NCI-H187 (cell line): ENCODE data around the gene NYAP2.

Experiments
- DNase-seq, 2 experiments: peaks; one replicate each; lab custom pipeline; 2025; lab: John Stamatoyannopoulos, UW

NYAP2 gene

DNA sequence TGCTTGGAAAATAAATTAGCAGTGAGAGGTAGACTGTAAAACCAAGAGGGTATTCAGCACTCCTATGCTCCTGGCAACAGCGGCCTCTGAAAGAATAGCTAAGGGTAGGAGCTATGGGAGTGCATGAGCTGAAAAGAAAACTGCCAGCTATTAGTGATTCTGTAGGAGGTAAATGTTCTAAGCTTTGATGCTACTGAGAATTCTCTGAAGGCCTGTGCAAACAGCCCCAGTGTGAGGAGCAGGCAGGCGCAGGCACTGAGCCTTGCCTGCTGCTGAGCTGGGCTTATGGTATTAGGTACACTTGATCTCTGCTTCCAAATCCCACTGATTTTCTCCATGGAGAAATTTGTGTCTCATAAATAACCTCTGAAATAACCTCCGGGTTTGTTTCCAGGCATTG, 86.7 kb downstream of the NYAP2 start:
- DNase-seq = no peak

DNA sequence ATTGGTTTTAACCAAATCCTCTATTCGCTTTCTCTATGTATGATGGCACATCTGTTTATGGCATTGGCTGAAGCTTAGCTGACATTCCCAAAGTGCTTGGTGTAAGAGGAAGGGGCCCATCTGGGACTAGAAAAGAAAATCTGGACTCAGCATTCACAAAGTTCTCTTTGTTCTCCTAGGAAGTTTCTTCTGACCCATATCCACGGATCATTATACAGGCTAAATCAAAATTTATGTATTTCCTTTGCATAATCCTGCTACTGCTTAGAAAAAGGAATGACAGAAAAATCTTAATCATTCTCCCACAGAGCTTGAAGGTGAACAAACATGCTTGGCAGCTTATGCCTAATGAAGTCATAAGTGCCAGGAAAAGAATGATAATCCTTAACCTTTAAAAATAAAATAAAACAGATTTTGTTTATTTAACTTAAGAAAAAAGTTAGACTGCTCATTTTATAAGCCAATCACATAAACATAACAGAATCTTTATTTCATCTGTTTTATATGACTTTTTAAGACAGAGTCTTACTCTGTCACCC, 88.4 kb downstream of the NYAP2 start:
- no peak for DNase-seq

- DNase-seq = no peak
These were observed 89.2 kb downstream of the NYAP2 start for GRCh38 chr2:225488743-225489142.

- no peak for DNase-seq
These were observed 94.0 kb downstream of the NYAP2 start for GRCh38 chr2:225493420-225494099.

- no peak for DNase-seq
These were observed 94.6 kb downstream of the NYAP2 start for GRCh38 chr2:225494100-225494459.

DNA sequence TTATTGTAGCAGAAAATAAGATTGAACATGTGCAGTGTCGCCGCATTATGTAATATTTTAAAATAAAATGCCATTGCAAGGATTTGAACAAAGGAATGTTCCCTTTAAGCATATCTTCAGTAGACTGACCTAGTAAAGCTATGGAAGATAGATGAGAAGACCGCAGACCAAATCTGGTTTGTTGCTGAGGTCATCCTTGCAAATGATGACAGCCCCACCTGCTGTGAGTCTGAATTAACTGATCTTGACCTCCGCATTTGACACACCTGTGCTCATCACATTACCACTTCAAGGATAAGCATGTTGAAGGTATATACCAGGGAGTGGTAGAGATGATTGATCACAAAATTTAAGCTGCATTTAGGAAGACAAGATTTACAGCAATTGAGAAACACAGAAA, 96.2 kb downstream of the NYAP2 start:
- no peak for DNase-seq

DNA sequence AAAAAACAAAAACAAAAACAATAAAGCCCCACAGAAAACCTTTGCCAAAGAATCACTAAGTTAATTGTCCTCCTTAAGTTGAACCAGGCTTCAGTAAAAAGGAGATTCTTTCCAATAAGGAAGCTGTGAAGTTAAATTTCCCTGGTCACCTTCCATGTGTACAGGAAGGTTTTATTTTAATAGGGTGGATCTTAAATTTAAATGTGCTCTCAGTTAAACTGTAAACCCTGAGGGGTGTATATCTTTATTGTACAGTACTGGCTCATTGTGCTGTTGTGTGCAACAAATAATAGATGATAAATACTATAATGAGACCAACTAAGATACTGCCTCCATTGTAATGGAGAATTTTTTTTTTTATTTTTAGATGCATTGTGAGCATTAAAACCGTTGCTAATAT, 97.1 kb downstream of the NYAP2 start:
- DNase-seq = no peak

GRCh38 chr2:225497166-225497565, 97.7 kb downstream of the NYAP2 start:
- no peak for DNase-seq

DNA sequence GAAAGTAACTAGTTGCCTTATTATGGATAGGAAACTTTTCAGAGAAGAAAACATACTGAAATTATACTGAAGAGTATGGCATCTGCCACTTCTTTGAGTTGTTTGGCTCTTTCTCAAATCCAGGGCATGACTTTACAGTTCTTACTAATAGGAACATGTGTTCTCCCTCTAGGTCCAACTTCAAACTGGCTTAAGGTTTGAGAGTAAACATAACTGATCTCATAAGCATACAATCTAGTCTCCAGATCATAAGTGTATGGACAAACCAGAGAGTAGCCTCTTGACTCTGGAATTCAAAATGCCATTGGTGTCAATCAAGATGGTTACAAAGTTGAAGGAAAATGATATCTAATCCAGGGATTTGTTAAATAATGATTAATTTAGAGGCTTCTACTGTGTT, 101.5 kb downstream of the NYAP2 start:
- no peak for DNase-seq

- no peak for DNase-seq
These were observed 103.5 kb downstream of the NYAP2 start for GRCh38 chr2:225502971-225503370.

DNA sequence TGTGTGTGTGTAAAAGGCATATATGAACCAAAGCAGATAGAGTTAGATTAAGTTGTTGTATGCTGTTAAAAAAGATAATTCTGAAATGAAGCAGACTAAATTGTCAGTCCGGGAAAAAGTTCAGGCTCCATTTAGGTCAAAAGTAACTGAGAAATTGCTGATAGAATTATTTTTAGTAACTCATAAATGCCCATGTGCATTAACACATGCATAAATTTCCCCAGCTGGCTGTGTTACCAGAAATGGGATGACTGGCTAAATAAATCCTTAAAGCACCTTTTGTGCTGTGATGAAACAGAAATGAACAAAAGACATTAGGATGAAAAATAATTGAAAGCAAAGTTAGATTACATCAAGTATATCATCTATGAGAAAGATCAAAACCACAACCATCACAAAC, 111.3 kb downstream of the NYAP2 start:
- DNase-seq = no peak

DNA sequence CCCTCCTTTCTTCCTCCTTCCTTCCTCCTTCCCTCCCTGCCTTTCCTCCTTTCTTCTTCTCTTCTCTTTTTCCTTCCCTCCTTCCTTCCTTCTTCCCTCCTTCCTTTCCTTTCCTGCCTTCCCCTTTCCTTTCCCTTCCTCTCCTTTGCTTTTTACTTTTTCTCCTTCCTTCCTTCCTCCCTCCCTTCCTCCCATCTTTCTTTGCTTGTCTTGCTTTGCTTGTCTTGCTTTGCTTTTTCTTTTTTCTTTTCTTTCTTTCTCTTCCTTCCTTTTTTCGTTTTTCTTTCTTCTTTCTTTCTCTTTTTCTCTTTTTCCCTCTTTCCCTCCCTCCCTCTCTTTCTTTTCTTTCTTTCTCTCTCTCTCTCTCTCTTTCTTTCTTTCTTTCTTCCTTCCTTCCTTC, 113.0 kb downstream of the NYAP2 start:
- no peak for DNase-seq

DNA sequence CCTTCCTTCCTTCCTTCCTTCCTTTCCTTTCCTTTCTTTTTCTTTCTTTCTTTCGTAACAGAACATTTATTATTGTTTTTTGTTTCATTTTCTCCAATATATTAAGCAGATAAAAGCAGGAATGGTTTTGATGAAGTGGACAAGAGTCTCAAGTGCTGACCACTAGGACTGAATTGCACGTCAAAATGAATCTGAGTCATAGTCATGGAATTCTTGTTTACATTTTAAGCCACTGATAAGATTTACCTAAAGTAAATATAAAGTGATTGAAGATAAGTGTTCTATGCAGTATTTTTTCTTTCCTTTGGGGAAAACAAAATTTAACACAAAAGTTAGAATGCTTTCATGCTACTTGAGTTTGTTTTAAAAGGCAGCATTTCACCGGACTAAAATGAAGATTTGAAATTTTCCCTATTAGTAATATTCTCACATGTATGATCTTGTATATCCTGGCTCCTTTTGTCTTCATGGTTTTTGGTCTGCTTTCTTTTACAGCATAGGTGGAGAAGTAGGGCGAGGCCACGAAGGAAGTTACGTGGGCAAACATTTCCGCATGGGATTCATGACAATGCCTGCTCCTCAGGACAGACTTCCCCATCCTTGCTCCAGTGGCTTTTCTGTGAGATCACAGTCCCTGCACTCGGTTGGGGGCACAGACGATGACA, 113.5 kb downstream of the NYAP2 start:
- no peak for DNase-seq

DNA sequence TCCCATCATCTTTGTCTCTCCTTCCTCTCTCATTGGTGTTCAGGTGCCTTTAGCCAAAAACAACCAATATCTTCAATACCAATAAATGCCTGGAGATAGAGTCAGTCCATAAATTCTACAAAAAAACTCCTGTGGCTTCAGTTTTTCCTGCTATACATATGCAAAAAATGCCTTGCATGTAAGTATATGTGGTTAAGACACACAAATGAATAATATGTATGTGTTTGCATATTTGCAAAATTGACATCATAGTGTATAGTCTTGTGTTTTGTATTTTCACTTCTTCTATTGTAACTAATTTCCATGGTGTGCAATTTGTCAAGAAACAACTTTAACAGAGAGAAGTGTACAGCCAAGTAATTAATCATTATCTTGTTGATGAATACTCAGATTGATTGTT, 115.5 kb downstream of the NYAP2 start:
- DNase-seq = no peak

DNA sequence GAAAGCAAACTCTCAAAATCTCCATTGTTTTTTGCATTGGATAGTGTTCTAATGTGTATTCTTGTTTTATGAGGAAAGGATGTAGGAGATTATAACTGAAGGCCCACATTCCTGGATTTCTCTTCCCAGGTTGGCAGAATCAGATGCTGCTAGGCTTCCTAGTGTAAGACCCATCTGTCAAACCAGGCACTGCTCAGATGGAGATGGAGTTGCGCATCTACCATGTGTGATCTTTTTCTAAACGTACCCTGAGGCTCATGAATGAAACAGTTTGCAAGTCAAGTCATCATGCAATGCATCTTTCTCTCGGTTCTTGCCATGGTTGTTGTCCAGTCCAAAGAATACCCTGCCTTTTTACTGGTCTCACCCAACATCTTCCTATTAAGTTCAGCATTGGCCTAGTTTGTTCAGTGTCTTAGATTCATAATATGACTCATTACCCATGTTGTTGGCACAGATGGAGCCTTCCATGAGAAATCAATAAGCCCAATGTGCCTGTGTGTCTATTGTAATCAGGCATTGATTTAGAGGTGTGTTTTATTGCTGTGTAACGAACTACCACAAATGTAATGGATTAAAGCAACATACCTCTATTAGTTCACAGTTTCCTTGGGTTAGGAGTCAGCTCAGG, 127.4 kb downstream of the NYAP2 start:
- no peak for DNase-seq

GRCh38 chr2:225531559-225531958, 132.0 kb downstream of the NYAP2 start:
- no peak for DNase-seq

GRCh38 chr2:225532096-225532495, 132.6 kb downstream of the NYAP2 start:
- DNase-seq = no peak

- no peak for DNase-seq
These were observed 134.5 kb downstream of the NYAP2 start for GRCh38 chr2:225534037-225534436.

- DNase-seq = no peak
These were observed 135.2 kb downstream of the NYAP2 start for GRCh38 chr2:225534697-225535096.

GRCh38 chr2:225536036-225536435, 136.5 kb downstream of the NYAP2 start:
- no peak for DNase-seq

- DNase-seq = no peak
These were observed 144.1 kb downstream of the NYAP2 start for GRCh38 chr2:225543626-225544025.

- no peak for DNase-seq
These were observed 157.0 kb downstream of the NYAP2 start for GRCh38 chr2:225556461-225556860.

DNA sequence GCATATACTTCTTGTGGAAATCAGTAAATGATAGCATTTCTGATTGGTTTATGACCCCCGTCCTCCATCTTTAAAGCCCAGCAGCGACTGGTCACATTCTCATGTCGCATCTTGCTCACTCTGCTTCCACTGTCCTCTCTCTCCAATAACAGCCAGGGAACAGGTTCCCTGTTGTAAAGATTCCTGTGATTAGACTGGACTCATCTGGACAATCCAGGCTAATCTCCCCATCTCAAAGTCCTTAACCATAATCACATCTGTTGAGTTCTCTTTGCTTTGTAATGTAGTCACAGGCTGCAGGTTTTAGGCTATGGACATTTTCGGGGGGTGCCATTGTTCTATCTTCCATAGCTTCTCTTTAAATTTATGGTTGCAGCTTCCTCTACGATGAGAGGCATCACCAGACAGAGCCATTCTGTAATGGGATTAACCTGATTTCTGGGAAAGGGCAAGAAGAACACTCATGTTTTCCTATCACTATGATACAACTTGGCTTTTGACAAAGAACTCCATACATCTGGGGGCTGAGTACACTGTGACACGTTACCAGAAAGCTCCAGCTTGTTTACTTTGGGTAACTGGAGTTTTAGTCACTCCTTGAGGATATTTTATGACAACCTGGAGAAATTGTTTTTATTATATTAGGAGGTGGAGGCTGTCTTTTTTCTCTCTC, 159.0 kb downstream of the NYAP2 start:
- DNase-seq = no peak
